HG03280 (cell line): ENCODE measurements around the gene CBFA2T2.
A peak's percentile ranks its signal among the peaks of the same experiment; 100 is the strongest.
"Not testable (repeated sequence)": the region's sequence is repeated elsewhere in the genome, so short reads cannot be mapped to it uniquely, and the experiment has no call there.

ENCODE experiments used
- ATAC-seq: cut with Tn5 transposase; IDR thresholded peaks from one replicate; pipeline ENCODE4 v1.9.1; 2021; ENCODE audit warnings: mild to moderate bottlenecking, moderate library complexity; ENCODE audit not compliant: unreplicated experiment

The CBFA2T2 gene

DNA sequence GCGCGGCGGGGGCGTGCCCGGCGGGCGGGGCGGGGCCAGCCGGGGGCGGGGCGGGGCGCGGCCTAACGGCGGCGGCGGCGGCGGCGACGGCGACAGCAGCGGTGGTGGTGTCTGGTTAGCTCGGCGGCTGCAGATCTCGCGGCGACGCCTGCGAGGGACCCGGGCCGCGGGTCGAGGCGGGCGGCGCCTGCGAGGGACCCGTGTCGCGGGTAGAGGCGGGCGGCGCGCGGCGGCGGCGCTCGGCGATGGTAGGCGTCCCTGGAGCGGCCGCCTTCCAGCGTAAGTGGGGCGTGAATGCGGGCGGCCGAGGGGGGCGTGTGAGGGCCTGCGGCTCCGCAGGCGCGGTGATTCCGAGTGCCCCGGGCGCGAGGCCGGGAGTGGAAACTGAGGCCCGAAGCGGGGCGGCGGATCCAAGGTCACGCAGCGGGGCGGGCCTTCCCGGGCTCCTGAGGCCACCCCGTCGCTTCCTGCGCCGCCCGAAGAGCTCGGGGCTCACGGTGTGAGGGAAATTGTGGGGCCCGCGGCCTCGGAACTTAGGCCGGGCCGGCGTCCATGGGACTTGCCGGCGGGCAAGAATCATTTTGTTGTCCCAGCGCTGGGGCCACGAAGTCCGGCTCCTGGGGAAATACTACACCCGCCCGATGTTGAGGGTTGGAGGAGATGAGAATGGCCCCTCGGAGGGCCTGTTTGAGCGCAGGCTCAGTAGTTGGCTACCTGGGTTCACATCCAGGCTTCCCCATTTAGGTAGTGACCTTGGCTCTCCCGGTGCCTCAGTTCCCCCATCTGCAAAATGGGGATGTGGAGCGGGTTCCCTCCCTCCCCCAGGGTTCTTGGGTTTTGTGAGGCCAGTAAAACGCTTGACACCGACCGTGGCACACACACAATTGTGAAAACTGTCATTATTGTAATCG lies at the start of gene CBFA2T2:
TSS of gene CBFA2T2 (plus strand) at position 74 of the 911 bp plus-strand sequence. CDS start at position 246, 172 bp downstream.
- peak; percentile 57 for ATAC-seq

DNA sequence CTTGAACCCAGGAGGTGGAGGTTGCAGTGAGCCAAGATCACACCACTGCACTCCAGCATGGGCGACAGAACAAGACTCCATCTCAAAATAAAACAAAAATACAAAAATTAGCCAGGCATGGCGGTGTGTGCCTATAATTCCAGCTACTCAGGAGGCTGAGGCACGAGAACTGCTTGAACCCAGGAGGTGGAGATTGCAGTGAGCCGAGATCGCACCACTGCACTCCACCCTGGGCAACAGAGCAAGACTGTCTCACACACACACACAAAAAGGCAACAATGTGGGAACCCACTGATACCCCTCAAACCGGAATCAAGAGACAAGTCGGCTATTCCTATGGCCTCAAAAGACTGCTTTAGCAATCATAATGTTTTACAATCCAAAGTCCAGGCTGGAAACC lies 49.3 kb upstream of the CBFA2T2 start:
- not testable (repeated sequence) for ATAC-seq

DNA sequence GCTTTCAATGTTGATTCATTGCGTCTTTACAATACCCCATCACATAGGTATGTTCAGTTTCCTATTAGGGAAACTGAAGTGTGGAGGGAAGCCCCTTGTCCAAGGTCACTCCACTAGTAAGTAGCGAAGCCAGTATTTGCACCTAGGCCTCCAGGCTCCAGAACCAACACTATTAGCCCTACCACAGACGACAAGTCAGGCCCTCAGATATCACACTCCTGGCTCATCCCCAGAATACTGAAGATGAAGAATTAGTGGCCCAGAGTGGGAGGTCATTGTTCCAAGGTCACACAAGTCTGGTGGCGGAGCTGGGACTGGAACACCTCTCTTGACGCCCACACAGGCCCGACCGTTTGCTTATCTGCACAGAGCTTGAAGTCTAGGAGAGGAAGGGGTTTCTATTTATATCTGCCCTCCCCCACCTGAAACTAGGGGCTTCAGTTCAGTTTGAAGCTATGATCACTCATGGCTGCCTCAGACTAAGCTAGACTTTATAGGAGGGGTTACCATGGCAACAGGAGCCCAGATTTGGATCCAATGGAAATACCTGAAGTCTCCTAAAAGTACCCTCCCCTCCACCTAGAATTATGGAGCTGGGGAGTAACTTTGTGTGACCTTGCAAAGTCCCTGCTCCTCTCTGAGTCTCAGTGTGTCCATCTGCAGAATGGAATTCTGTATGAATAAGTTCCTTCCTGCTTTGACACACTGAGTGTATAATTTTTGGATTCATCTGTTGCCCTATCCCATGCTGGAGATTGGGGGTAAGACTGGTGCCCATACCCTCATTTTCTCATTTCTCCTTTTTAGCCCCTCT lies 48.5 kb upstream of the CBFA2T2 start:
- no peak for ATAC-seq

DNA sequence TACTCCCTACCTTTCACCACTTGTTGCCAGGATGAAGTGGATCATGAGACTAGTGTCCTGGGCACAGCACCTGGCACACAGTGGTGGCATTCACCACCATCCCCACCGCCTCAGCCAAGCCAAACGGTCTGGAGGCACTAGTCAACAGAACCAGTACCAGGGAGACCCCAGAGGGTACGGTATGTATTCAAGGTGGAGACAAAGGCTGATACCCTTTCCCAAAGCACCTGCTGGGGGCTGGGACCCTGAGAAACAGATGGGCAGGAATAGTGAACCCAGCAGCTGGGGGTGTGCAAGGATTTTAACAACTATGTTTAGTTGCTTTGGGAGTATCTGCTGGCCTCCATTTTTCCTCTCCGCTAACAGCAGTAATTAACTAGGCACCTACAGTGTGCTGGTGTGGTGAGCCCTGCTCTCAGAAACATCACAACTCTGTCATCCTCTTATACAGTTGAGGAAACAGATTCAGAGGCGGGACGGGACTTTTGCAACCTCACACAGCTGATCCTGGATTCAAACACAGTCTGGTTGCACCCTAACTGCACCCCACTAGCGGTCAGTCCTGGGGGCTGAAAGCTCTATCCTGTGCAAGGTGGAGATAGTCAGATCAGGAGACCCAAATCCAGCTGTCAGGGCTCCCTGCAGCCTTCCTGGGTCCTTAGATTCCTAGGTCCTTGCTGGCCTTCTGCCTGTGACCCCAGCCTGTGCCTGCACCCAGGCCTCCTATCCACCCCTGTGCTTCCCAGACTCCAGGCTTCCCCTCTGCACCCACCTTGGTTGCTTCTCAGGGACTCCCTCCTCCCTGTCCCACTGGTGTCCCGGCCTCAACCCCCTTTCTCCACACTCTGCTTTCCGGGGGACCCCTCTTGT lies 47.5 kb upstream of the CBFA2T2 start:
- ATAC-seq, result no peak

DNA sequence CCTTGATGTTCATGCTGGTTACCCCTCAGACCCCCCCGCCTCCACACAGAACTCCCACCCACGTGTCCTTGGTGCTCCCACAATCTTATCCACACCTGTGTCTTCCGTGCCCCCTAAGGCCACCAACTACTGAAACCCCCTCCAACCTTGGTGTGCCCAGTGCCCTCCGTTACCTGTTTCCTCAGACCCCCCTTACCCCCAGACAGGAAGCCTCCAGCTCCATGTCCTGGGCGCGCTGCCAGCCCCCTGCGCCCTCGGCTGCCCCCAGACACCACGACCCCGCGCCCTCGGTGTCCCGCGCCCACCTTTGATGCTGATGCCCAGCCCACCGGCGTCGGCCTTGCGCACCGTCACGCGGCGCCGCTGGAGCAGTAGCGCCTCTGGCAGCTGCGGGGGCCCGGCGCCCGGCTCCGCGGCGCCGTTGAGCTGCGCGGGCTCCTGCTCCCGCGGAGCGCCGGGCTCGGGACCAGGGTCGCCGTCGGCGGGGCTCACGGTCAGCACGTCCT lies 46.8 kb upstream of the CBFA2T2 start:
- ATAC-seq, result peak; percentile 17

DNA sequence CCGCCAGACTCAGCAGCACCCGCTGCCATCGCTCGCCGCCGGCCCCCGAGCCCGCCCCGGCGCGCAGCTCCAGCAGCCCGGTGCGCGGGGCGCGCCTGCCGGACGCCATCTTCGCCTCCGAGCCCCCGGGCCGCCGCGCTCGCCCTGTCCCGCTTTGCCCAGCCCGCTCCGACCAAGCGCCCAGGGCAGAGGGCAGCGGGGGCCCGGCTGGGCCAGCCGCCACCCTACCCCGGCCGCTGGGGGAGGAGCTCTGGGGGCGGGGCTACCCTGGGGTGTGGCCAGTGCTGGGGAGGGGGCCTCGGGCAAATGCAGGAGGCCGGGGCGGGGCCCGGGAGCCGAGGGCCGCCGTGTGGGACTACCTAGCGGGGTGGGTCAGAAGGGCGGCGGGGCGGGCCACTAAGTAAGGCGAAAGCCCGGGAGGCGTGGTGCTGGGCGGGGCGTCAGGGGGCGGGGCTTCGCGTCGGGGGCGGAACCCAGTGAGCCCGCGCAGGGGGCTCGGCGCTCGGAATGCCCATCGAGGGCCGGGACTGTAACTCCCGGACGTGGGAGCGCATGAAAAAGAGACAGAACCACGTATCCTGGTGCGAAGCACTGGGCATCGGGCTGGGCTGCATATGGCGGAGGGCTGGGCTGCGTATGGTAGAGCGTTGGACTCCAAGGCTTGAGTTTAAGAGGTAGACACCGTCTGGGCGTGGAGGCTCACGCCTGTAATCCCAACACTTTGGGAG lies 46.2 kb upstream of the CBFA2T2 start, which contains the start of gene SNTA1:
TSS of gene SNTA1 (minus strand) at position 252 of the 728 bp plus-strand sequence. CDS start at position 109, 143 bp downstream.
- peak; percentile 78 for ATAC-seq

DNA sequence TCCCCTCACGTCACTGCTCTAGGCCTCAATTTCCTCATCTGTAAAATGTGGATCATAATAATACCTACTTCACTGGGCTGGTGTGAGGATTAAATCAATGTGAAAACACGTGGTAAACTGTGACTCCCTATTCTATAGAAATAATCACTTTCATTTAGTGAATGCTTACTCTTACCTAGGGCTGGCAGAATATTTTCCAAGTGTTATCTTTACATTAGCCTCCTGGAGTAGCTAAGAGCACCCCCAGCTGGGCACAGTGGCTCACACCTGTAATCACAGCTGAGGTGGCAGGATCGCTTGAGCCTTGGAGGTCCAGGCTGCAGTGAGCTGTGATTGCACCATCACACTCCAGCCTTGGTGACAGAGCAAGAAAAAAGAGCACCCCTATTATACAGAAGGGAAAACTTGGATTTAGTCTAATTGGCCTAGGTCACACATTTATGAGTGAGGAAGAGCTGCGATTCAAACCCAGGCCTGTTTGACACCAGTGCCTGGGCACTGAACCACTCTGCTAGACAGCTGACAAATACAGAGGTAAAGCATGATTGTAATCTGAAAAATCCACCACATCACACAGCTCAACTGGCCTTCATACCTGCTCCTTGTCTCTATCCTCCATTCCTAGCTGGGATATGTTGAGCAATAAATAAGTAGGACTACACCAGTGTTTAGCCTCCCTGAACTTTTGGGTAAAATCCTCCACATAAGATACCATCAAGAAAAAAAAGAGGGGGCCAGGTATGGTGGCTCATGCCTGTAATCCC lies 44.9 kb upstream of the CBFA2T2 start:
- no peak for ATAC-seq

DNA sequence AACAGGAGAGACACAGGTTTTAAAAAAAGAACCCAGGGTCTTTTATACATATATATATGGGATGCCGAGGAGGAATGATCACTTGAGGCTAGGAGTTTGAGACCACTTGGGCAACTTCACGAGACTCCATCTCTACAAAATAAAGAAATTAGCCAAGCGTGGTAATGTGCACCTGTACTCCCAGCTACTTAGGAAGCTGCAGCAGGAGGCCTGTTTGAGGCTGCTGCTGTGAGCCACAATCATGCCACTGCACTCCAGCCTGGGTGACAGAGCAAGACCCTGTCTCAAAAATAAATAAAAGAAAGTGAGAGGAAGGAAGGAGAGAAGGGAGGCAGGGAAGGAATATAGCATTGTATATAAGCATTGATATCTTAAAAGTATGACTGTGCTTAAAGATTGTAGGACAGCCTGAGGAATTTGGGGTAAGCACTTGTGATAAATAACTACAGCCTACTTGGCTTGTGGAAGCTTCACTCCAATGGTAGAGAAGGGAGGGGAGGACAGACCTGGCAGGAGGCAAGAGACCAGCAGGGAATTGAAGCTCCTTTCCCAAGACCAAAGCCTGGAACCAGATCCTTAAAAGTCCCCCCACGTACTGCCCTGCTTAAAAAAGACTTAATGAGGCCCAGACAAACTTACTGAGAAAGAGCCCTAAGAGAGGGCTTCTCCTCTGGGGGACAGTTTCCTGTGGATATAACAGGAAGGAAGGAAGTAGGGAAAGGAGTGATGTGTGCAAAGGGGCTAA lies 43.8 kb upstream of the CBFA2T2 start:
- no peak for ATAC-seq

DNA sequence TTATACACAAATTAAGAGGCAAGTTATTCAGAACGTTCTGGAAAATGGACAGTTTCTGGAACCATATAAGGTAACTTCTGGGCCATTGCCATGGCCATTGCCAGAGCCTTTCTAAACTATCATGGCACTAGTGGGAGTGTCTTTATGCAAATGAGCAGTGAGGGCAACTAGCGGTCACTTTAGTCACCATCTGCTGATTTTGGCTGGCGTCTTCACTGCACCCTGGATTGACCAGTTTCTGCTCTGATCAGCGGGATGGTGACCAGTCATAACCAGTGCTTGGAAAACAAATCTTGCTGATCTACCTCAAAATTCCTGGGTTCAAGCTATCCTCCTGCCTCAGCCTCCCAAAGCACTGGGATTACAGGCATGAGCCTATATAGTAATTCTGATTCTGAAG lies 39.0 kb upstream of the CBFA2T2 start:
- no peak for ATAC-seq

DNA sequence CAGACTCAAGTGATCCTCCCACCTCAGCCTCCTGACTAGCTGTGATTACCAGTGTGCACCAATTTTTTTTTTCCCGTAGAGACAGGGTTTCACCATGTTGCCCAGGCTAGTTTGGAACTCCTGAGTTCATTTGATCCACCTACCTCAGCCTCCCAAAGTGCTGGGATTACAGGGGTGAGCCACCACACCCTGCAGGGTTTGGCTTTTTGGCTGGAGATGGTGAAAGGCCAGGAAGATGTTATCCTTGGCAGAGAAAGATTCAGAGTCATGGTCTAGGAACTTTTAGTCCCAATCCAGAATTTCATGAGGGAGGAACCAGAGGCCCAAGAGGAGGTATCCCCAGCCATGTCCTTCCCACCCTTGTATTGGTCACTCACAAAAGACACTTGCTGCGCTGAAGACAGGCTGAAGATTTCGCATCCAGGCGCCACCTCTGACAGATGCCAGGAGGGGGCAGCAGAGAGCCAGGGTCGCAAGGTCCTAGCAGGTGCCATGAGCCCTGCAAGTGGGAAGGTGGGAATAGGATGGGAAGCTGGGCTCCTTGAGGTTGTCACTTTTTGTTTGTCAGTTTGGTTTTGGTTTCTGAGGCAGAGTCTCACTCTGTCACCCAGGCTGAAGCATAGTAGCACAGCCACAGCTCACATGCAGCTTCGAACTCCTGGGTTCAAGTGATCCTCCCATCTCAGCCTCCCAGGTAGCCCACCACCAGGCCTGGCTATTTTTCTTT lies 32.8 kb upstream of the CBFA2T2 start:
- ATAC-seq, result peak; percentile 70

DNA sequence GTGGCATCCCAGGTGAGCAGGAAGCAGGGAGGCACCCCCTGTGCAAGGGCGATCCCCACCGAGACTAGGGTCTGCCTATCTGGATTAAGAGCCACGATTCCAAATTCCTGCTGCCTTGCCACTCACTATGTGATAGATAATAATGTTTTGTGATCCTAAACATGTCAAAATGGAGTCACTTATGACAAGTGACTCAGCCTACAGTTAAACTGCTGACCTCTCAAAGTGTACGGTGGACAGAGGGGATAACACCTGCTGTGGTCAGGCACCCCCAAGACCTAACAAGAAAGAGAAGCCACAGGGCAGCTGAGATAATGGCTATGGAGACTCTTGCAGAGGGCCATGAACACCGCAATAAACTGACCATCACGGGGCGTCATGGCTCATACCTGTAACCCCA lies 30.3 kb upstream of the CBFA2T2 start:
- ATAC-seq, result no peak

DNA sequence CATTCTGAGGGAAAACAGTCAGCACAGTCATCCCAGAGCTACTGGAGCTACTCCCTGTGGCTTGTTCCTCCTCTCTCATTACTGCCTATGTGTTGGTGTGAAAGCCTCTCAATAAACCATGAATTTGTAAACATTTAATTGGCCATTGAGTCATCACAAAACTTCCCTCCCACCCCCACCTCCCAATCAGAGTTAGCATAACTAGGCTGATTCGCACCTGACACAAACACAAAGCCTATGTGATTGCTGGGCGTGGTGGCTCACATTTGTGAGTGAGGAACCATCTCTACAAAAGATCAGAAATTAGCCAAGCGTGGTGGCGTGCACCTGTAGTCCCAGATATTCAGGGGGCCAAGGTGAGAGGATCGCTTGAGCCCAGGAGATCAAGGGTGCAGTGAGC lies 29.2 kb upstream of the CBFA2T2 start:
- ATAC-seq, result no peak

DNA sequence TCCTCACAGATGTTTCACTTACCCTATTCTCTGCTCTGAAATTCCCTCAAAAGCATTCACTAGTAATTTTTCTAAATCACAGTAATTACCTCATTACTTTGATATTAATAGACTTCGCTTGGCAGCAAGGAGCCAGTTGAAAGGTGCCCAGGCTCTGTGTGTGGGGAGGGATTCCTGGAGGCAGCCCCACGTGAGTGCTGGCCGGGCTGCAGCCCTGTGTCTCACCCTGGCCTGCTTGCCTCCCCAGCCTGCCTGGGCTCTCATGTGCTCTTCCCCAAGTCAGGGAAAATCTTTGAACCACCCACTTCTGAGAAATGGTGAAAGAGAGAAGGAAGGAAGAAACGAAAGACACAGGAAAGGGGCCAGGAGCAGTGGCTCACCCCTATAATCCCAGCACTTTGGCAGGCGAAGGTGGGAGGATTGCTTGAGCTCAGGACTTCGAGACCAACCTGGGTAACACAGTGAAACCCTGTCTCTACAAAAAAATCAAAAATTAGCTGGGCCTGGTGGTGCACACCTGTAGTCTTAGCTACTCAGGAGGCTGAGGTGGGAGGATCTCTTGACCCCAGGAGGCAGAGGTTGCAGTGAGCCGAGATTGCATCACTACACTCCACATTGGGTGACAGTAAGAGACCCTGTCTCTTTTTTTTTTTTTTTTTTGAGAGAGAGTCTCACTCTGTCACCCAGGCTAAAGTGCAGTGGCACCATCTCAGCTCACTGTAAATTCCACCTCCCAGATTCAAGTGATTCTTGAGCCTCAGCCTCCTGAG lies 26.4 kb upstream of the CBFA2T2 start:
- ATAC-seq, result no peak

DNA sequence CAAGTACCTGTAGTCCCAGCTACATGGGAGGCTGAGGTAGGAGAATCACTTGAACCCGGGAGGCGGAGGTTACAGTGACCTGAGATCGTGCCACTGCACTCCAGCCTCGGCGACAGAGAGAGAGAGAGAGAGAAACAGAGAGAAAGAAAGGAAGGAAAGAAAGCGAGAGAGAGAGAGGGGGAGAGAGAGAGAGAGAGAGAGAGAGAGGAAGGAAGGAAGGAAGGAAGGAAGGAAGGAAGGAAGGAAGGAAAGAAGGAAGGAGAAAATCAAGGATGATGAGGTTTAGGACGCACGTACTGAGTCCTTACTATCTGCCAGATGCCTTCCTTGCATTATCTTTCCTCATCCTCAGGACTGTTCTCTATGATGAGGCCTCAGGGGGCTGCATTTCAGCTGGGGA lies 25.1 kb upstream of the CBFA2T2 start:
- ATAC-seq, result not testable (repeated sequence)

DNA sequence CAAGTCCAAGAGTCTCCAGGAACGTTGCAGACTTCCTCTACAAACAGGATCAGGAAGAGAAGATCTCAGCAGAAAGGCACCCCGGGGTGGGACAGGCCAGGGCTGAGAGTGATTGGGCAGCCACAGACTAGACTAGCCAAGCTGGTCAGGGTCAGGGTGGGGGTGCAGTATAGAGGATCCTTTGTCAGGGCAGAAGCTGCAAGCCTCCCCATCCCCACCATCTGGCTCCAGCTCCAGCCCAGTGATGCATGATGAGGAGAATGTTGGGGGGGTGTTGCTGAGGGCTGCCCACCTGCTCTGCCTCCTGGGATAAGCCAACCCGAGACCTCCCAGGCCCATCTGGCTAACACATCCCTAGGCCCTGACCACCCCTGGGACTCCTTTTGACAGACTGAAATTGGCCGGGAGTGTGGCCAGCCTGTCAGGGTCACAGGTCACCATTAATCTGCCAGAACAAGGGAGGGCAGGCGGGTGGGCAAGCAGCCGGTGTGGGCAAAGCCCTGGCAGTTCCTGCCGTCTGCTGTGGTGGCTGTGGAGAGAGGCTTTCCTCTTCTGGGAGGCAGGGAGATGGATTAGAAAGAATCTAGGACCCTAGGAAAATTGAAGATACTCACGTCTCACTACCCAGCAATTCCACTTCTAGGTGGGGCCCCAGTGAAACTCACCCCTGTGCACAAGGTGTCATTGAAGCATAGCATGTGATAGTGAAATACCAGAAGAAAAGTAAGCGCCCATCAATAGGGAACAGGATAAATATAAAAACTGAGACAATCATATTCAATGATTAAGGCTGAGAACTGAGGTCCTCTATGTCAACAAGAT lies 24.2 kb upstream of the CBFA2T2 start:
- no peak for ATAC-seq

DNA sequence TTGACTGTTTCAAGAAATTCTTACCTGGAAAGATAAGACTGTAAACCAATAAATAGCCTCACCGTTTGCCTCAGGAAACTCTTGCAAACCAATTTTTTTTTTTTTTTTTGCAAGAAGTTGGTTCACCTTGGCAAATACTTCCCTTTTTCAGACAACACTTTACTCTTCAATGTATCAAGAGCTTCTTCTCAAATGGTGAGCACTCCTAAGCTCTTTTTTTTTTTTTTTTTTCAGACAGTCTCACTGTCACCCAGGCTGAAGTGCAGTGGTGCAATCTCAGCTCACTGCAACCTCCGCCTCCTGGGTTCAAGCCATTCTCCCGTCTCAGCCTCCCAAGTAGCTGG lies 23.6 kb upstream of the CBFA2T2 start:
- ATAC-seq, result no peak
